Measurements from ENCODE around the gene GRAMD1A.

- TF ChIP-seq EZH2phosphoT487 (IDR thresholded peaks at IDR 0.05; ENCODE audit: borderline replicate concordance, low read length): no peak
- no peak for TF ChIP-seq CTCF (conservative IDR thresholded peaks at IDR 0.05; ENCODE audit: low read depth, low read length)
Measured at GRCh38 chr19:34962687-34963572, 37.2 kb upstream of the GRAMD1A start.
